Measurements from ENCODE around the gene PRKAG3. TPM values are rescaled to one million over a fixed set of nuclear protein-coding genes. Genes with fewer than 3 reads are reported as not detected.
"Not testable (repeated sequence)": the region's sequence is repeated elsewhere in the genome, so short reads cannot be mapped to it uniquely, and the experiment has no call there.

PRKAG3 gene
- total and polyA plus RNA-seq, 7 donors = 9.2 to 187 (median 58.5) TPM

DNA sequence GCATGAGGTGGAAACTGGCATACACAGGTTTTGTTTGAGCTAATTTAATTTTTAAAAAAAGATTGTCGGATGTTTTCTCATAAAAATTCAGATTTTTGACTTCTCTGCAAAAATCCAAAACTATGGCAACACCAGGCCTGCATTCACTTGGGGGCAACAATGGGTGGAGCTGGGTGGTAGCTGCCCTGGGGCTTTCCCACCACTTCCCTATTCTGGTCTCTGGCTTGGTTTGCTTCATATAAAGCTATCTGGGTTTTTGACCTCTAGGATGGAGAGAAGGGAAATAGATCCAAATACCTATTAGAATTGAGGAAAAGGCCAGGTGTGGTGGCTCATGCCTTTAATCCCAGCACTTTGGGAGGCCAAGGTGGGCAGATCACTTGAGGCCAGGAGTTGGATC is 55.1 kb downstream of the PRKAG3 start:
- no peaks in the 10 kb centered on the region for H3K36me3 ChIP-seq (ENCODE audit: insufficient read depth in 1 of 2, low read depth in 1 of 2)
- 95 to 97% (median 96%) methylated on average over 1 of the region's 1 CpG for WGBS, 3 donors

DNA sequence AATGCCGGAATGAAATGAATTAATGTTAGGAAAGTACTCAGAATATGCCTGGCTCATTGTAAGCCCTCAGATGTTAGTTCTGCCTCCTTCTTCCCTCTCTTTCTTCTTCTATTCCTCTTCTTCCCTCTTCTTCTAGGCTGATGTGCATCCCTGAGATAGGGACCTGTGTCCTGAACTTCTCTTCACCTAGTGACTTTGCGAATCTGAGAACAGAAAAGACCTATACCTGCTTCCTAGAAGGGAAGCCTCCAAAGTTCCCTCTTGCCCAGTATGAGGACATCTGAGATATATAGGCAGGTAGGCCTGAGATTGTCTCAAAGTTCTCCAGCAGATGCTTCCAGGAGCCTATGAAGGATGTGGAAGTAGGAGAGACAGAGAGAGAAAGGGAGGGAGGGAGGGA is 57.7 kb downstream of the PRKAG3 start:
- DNase-seq = no peak
- intact Hi-C loops (cut with DNase I) = no loop called here
- WGBS, 3 donors = 96 to 100% (median 98%) methylated on average over 2 of the region's 2 CpGs
- ATAC-seq = no peak
- H3K27ac ChIP-seq = no peak overlapping the region
- TF ChIP-seq, protein P1, sequence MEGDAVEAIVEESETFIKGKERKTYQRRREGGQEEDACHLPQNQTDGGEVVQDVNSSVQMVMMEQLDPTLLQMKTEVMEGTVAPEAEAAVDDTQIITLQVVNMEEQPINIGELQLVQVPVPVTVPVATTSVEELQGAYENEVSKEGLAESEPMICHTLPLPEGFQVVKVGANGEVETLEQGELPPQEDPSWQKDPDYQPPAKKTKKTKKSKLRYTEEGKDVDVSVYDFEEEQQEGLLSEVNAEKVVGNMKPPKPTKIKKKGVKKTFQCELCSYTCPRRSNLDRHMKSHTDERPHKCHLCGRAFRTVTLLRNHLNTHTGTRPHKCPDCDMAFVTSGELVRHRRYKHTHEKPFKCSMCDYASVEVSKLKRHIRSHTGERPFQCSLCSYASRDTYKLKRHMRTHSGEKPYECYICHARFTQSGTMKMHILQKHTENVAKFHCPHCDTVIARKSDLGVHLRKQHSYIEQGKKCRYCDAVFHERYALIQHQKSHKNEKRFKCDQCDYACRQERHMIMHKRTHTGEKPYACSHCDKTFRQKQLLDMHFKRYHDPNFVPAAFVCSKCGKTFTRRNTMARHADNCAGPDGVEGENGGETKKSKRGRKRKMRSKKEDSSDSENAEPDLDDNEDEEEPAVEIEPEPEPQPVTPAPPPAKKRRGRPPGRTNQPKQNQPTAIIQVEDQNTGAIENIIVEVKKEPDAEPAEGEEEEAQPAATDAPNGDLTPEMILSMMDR (IDR thresholded peaks at IDR 0.05) = no peak
- no peaks in the 10 kb centered on the region for H3K9me3 ChIP-seq
- no peaks in the 10 kb centered on the region for H3K27me3 ChIP-seq (ENCODE audit: insufficient read depth in 3 of 3, low read length in 2 of 3)
- H3K4me3 ChIP-seq = no peak overlapping the region
- no peaks in the 10 kb centered on the region for H3K4me1 ChIP-seq
- no peaks in the 10 kb centered on the region for H3K36me3 ChIP-seq (ENCODE audit: insufficient read depth in 1 of 2, low read depth in 1 of 2)

More for the DNA sequence above, 55.1 kb downstream of the PRKAG3 start:
- H3K9me3 ChIP-seq = no peaks in the 10 kb centered on the region
- intact Hi-C loops (cut with DNase I) = no loop called here
- ATAC-seq = no peak
- H3K27ac ChIP-seq = no peak overlapping the region
- no peaks in the 10 kb centered on the region for H3K27me3 ChIP-seq (ENCODE audit: insufficient read depth in 3 of 3, low read length in 2 of 3)
- H3K4me3 ChIP-seq = no peak overlapping the region
- peaks cover 4% of the 10 kb centered on the region for H3K4me1 ChIP-seq
- no peak for DNase-seq
- TF ChIP-seq, protein P1 (IDR thresholded peaks at IDR 0.05) = no peak

DNA sequence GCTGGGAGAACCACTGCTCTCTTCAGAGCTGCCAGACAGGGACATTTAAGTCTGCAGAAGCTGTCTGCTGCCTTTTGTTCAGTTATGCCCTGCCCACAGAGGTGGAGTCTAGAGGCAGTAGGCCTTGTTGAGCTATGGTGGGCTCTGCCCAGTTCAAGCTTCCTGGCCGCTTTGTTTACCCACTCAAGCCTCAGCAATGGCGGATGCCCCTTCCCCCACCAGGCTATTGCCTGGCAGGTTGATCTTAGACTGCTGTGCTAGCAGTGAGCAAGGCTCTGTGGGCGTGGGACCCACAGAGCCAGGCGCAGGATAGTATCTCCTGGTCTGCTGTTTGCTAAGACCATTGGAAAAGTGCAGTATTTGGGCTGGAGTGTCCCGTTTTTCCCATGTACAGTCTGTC is 58.8 kb downstream of the PRKAG3 start:
- H3K4me3 ChIP-seq; H3K9me3 ChIP-seq; ATAC-seq; H3K27ac ChIP-seq; DNase-seq; H3K27me3 ChIP-seq (ENCODE audit: insufficient read depth in 3 of 3, low read length in 2 of 3); intact Hi-C loops (cut with DNase I); H3K4me1 ChIP-seq; H3K36me3 ChIP-seq (ENCODE audit: insufficient read depth in 1 of 2, low read depth in 1 of 2): not testable (repeated sequence)
- WGBS, 3 donors = 95 to 96% (median 95%) methylated on average over 5 of the region's 5 CpGs

Other genes starting within 250 kb of the PRKAG3 start
- gene PLCD4, start 223.9 kb downstream of the PRKAG3 start, total RNA-seq = 10 to 100 TPM; 20.3 to 85.2 (median 43.0) TPM
- gene PLCD4, start 223.9 kb downstream of the PRKAG3 start, polyA plus RNA-seq = 10 to 100 TPM in 2 of 3 donors, 1 to 10 TPM in 1; 1.4 to 39.7 (median 15.9) TPM
- 10 to 100 TPM; 12.0 to 33.5 (median 30.1) TPM for gene ZNF142, start 172.2 kb downstream of the PRKAG3 start, total RNA-seq
- 10 to 100 TPM in 1 of 3 donors, 1 to 10 TPM in 2; 1.8 to 21.9 (median 6.9) TPM for gene ZNF142, start 172.2 kb downstream of the PRKAG3 start, polyA plus RNA-seq
- gene BCS1L, start 172.1 kb downstream of the PRKAG3 start, total RNA-seq = 10 to 100 TPM; 24.3 to 40.5 (median 26.8) TPM
- 10 to 100 TPM; 13.1 to 50.1 (median 31.4) TPM for gene BCS1L, start 172.1 kb downstream of the PRKAG3 start, polyA plus RNA-seq
- gene RNF25, start 159.8 kb downstream of the PRKAG3 start, total RNA-seq = 10 to 100 TPM; 14.5 to 30.3 (median 20.6) TPM
- 10 to 100 TPM; 22.6 to 32.0 (median 26.3) TPM for gene RNF25, start 159.8 kb downstream of the PRKAG3 start, polyA plus RNA-seq
- 10 to 100 TPM in 1 of 4 donors, 1 to 10 TPM in 3; 3.7 to 11.3 (median 7.4) TPM for gene STK36, start 159.7 kb downstream of the PRKAG3 start, total RNA-seq
- gene STK36, start 159.7 kb downstream of the PRKAG3 start, polyA plus RNA-seq = 1 to 10 TPM; 4.6 to 8.7 (median 6.1) TPM
- 10 to 100 TPM; 10.9 to 14.5 (median 13.8) TPM for gene TTLL4, start 121.0 kb downstream of the PRKAG3 start, total RNA-seq
- 10 to 100 TPM in 2 of 3 donors, 1 to 10 TPM in 1; 9.2 to 15.7 (median 14.0) TPM for gene TTLL4, start 121.0 kb downstream of the PRKAG3 start, polyA plus RNA-seq
- gene CYP27A1, start 49.7 kb downstream of the PRKAG3 start, total RNA-seq = 10 to 100 TPM; 23.4 to 48.4 (median 45.9) TPM
- 10 to 100 TPM in 2 of 3 donors, 1 to 10 TPM in 1; 9.3 to 32.0 (median 18.4) TPM for gene CYP27A1, start 49.7 kb downstream of the PRKAG3 start, polyA plus RNA-seq
- 1 to 10 TPM in 1 of 4 donors, under 1 TPM in 3; 0.12 to 1.0 (median 0.48) TPM for gene WNT6, start 28.0 kb upstream of the PRKAG3 start, total RNA-seq
- gene WNT6, start 28.0 kb upstream of the PRKAG3 start, polyA plus RNA-seq = under 1 TPM; 0.05 to 0.20 (median 0.20) TPM
- gene WNT10A, start 49.0 kb upstream of the PRKAG3 start, total RNA-seq = not detected
- gene WNT10A, start 49.0 kb upstream of the PRKAG3 start, polyA plus RNA-seq = under 1 TPM in 2 of 3 donors, not detected in 1; 0.01 to 0.03 TPM
- not detected for gene CDK5R2, start 127.9 kb upstream of the PRKAG3 start, total RNA-seq
- under 1 TPM in 1 of 3 donors, not detected in 2; 0.03 TPM for gene CDK5R2, start 127.9 kb upstream of the PRKAG3 start, polyA plus RNA-seq
- not detected for gene FEV, start 153.4 kb upstream of the PRKAG3 start, total RNA-seq
- gene FEV, start 153.4 kb upstream of the PRKAG3 start, polyA plus RNA-seq = not detected
- not detected for gene CRYBA2, start 161.6 kb upstream of the PRKAG3 start, total RNA-seq
- under 1 TPM in 1 of 3 donors, not detected in 2; 0.08 TPM for gene CRYBA2, start 161.6 kb upstream of the PRKAG3 start, polyA plus RNA-seq
- not detected for gene CFAP65, start 209.7 kb upstream of the PRKAG3 start, total RNA-seq
- gene CFAP65, start 209.7 kb upstream of the PRKAG3 start, polyA plus RNA-seq = not detected
- not detected for gene IHH, start 229.1 kb upstream of the PRKAG3 start, total RNA-seq
- gene IHH, start 229.1 kb upstream of the PRKAG3 start, polyA plus RNA-seq = under 1 TPM in 2 of 3 donors, not detected in 1; 0.03 to 0.12 TPM

Data from psoas muscle (tissue), 8 donors.